ENCODE results near the gene HNRNPL. TPM values are rescaled to one million over a fixed set of nuclear protein-coding genes. Genes with fewer than 3 reads are reported as not detected.
"Not testable (repeated sequence)": the region's sequence is repeated elsewhere in the genome, so short reads cannot be mapped to it uniquely, and the experiment has no call there.

The HNRNPL gene
- total RNA-seq, 2 experiments from 2014 or later, result 457 to 464 TPM

DNA sequence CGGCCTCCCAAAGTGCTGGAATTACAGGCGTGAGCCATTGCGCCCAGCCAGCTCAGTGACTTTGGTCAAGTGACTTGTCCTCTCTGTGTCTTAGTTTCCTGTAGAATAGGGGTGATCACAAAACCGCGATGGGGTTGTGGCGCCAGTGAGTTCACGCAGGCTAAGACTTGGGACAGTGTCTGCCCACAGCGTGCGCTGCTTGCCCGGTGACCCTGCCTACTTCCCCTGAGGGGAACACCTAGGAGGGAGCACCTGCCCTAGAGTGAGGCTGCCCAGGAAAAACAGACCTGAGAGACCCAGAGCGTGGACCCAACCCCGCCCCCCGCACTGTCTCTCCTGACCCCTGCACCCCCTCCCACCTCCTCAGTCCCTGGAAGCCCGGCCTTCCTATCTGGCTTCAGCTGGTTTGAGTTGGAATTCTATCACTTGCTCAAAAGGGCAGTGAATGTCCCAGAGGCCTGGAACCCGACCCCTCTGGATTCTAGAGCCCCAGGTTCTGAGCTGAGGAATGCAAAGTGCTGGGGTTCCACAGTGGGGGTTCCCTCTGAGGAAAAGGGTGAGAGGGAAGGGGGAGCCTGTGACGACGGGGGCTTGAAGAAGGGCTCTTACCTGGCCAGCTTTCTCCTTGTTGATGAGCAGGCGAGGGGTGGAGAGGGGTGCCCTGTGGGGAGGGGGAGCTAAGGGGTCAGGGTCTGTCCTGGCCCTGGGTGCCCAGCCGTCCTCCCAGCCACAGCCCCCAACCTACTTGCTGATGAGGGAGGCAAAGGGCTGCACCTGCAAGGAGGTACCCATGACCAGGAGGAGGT lies 30.5 kb upstream of the HNRNPL start:
- no peak for DNase-seq
- ChIA-PET POLR2A (interaction anchor here (2.5 to 5.7 kb wide), 6 partner anchors 11 to 147 kb away, joined by 15 to 46 read pairs (median 28); partner anchors contain the start of genes HNRNPL, NFKBIB and SIRT2), CTCF (interaction anchor here (2.0 kb wide), 1 partner anchor 28 kb away, joined by 5 read pairs; no protein-coding TSS in a partner anchor)
- Mint-ChIP-seq H3K27ac (peak overlapping the region; percentile 65), H3K9me3 (no peaks in the 10 kb centered on the region), H3K36me3 (ENCODE audit: low read depth) (peaks cover 23% of the 10 kb centered on the region), H3K4me1 (peaks cover 38% of the 10 kb centered on the region), H3K27me3 (no peaks in the 10 kb centered on the region), H3K4me3 (no peak overlapping the region)

DNA sequence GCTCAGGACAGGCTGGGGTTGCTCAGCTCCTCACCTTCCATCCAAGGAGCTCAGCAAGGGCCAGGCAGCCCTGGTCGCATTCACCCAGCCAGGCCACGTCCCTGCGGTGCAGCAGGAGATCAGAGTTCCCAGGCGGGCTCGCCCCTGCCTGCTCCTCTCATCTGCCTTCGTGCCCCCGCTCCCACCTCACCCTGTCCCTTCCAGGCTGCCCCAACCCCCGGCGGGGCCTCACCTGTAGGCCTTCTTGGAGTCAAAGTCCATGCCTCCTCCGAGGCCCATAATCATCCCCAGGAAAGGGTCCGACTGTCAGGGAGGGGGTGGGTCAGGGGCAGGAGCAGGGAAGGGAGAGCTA lies 29.6 kb upstream of the HNRNPL start:
- no peak for DNase-seq
- peaks cover 23% of the 10 kb centered on the region for H3K36me3 Mint-ChIP-seq (ENCODE audit: low read depth)
- no peak overlapping the region for H3K4me3 Mint-ChIP-seq
- H3K27ac Mint-ChIP-seq, result peak overlapping the region; percentile 98
- H3K27me3 Mint-ChIP-seq, result no peaks in the 10 kb centered on the region
- peaks cover 38% of the 10 kb centered on the region for H3K4me1 Mint-ChIP-seq
- ChIA-PET CTCF (interaction anchor here (0.6 to 6.0 kb wide), 6 partner anchors 8 to 663 kb away, joined by 4 to 53 read pairs (median 10); partner anchors contain the start of genes MRPS12 and SARS2), POLR2A (interaction anchor here (0.9 to 5.7 kb wide), 13 partner anchors 8 to 261 kb away, joined by 4 to 46 read pairs (median 15); partner anchors contain the start of genes ECH1, EIF3K, HNRNPL and MAP4K1)
- no peaks in the 10 kb centered on the region for H3K9me3 Mint-ChIP-seq

DNA sequence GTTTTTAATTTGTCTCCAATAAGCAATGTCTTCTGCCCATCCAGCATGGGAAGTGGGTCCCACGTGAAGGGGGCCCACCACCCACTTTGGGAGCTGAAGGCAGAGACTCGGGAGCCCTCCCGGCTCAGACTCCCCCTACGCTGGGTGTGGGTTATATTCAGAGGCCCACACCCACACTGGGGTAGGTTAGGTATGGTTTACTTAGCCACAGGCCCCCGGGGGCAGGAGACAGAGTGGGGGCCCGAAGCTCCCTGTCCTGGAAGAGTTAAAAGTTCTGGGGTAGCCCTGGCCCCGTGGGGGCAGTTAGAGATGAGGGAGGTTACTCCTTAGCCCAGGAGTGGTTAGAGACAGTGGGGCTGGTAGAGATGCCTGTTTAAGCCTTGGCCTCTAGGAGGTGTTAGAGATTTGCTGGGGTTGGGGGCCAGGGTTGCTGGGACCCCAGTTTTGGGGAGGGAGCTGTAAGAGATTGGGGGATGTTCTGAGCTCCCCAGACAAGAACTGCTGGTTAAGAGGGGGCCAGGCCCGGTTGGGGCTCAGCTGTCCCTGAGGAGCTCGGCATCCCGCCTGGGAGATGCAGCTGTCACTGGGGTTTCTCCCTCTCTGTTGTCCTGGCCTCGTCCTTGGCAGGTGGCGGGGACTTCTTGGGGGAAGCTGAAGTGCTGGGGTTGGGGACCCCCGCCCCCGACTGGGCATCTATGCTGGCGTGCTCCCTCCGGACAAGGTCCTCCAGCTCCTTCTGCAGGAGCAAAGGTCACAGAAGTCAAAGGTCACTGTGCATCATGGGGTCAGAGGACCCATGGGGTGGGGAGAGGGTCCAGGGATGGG lies 29.0 kb upstream of the HNRNPL start:
- Mint-ChIP-seq H3K27me3 (no peaks in the 10 kb centered on the region), H3K9me3 (no peaks in the 10 kb centered on the region), H3K4me3 (peak overlapping the region; percentile 87), H3K36me3 (ENCODE audit: low read depth) (peaks cover 23% of the 10 kb centered on the region), H3K27ac (peak overlapping the region; percentile 98), H3K4me1 (peaks cover 38% of the 10 kb centered on the region)
- CTCF ChIA-PET, result interaction anchor here (0.6 to 6.0 kb wide), 11 partner anchors 8 to 664 kb away, joined by 3 to 53 read pairs (median 5); partner anchors contain the start of genes MRPS12, PSMD8 and SARS2
- POLR2A ChIA-PET, result interaction anchor here (0.6 to 5.7 kb wide), 21 partner anchors 8 to 484 kb away, joined by 3 to 46 read pairs (median 10); partner anchors contain the start of genes ACTN4, ECH1, EIF3K and HNRNPL
- DNase-seq, result no peak

DNA sequence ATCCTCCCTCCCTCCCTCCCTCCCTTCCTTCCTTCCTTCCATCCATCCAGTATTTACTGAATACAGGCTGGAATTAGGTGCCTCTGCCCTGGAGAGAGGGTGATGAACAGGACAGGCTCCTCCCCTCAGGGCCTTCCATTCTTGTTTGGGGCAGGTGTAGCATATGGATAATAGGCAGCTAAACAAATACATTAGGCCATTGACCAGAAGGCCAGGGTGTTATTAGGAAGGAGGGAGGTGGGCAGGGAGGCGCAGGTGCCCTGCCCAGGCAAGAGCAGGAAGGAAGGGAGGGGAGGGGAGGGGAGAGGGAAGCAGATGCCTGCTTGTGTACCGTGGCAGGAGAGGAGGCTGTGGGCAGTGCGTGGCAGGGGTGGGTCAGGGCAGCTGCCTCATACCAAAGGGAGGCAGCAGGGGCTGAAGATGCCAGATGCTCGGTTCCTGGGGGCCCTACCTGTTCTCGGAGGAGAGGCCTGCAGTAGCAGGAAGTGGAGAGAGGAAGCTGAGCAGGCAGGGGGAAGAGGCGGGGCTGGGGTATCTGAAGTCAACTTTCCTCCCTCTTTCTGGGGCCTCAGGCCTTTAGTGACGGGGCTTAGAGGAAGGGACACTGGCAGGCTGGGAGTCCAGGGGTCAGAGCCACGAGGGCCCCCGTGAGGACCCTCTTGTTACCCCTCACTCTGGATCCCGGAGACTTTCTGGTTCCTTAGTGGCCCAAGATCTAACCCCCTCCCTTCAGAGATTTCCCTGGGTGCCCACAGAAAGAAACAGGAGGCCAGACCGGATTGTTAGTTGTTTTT lies 28.2 kb upstream of the HNRNPL start, which contains the start of gene RINL:
Gene RINL (minus strand): TSS at position 495 of the 794 bp plus-strand sequence. CDS start 1,533 bp downstream, outside the sequence.
- Mint-ChIP-seq H3K4me1 (peaks cover 43% of the 10 kb centered on the region), H3K27ac (peak within 1 kb of the TSS; percentile 98), H3K27me3 (no peaks in the 10 kb centered on the region), H3K36me3 (ENCODE audit: low read depth) (peaks cover 24% of the 10 kb centered on the region), H3K9me3 (no peaks in the 10 kb centered on the region), H3K4me3 (peak within 1 kb of the TSS; percentile 87)
- ChIA-PET CTCF (interaction anchor here (0.7 to 6.0 kb wide), 11 partner anchors 9 to 504 kb away, joined by 3 to 53 read pairs (median 4); partner anchors contain the start of genes MRPS12, PSMD8 and SARS2), POLR2A (interaction anchor here (1.2 to 5.7 kb wide), 20 partner anchors 8 to 484 kb away, joined by 3 to 46 read pairs (median 10); partner anchors contain the start of genes ACTN4, ECH1, EIF3K and HNRNPL)
- peak; percentile 78 for DNase-seq

DNA sequence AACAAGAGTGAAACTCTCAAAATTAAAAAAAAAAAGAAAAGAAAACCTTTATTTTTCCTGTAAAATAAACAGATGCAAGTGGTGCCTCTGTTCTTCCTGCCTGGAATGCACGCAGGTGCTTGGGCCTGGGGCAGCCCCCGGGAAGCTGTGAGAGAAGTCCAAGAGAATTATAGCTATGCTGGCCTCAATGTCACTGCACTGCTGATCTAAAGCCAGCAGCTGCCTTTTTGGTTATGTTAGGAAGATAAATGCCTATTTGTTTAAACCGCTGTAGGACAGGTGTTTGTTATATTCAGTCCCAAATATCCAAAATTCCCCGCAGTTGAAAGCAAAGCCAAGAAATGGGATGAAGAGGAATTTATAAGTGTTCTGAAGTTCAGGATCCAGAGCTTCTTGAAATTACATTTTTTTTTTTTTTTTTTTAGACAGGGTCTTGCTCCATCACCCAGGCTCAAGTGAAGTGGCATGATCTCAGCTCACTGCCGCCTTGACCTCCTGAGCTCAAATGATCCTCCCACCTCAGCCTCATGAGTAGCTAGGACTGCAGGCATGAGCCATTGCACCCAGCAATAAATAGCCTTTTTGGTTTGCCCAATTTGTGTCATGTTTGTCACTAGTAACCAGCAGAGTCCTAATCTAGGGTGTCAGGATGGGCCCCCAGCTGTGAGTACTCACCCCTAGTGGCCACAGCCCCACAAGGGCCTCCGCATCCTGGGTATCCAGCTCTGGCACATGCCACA lies 26.0 kb upstream of the HNRNPL start:
- no peaks in the 10 kb centered on the region for H3K9me3 Mint-ChIP-seq
- no peak for DNase-seq
- no peaks in the 10 kb centered on the region for H3K27me3 Mint-ChIP-seq
- no peak overlapping the region for H3K4me3 Mint-ChIP-seq
- CTCF ChIA-PET, result interaction anchor here (0.7 to 6.0 kb wide), 9 partner anchors 10 to 526 kb away, joined by 3 to 53 read pairs (median 3); no protein-coding TSS in a partner anchor
- H3K36me3 Mint-ChIP-seq (ENCODE audit: low read depth), result peaks cover 29% of the 10 kb centered on the region
- POLR2A ChIA-PET, result interaction anchor here (0.6 to 5.7 kb wide), 7 partner anchors 9 to 297 kb away, joined by 3 to 46 read pairs (median 12); partner anchors contain the start of gene HNRNPL
- H3K27ac Mint-ChIP-seq, result peak overlapping the region; percentile 47
- H3K4me1 Mint-ChIP-seq, result peaks cover 52% of the 10 kb centered on the region

DNA sequence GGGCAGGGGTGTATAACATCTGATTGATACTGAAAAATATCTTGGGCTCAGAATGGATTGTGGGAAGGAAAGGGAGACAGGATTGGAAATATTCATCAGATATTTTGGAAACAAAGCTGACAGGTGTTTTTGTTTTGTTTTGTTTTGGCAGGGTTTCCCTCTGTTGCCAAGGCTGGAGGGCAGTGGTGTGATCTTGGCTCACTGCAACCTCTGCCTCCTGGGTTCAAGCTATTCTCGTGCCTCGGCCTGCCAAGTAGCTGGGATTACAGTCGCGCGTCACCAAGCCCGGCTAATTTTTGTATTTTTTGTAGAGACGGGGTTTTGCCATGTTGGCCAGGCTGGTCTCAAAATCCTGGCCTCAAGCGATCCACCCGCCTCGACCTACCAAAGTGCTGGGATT lies 23.6 kb upstream of the HNRNPL start:
- H3K4me3 Mint-ChIP-seq, DNase-seq, H3K27me3 Mint-ChIP-seq, H3K9me3 Mint-ChIP-seq, H3K27ac Mint-ChIP-seq, POLR2A ChIA-PET: not testable (repeated sequence)
- H3K36me3 Mint-ChIP-seq (ENCODE audit: low read depth), result peaks cover 44% of the 10 kb centered on the region
- CTCF ChIA-PET, result interaction anchor here (0.6 to 1.1 kb wide), 2 partner anchors 31 to 471 kb away, joined by 3 read pairs; partner anchors contain the start of gene FAM98C
- peaks cover 61% of the 10 kb centered on the region for H3K4me1 Mint-ChIP-seq

DNA sequence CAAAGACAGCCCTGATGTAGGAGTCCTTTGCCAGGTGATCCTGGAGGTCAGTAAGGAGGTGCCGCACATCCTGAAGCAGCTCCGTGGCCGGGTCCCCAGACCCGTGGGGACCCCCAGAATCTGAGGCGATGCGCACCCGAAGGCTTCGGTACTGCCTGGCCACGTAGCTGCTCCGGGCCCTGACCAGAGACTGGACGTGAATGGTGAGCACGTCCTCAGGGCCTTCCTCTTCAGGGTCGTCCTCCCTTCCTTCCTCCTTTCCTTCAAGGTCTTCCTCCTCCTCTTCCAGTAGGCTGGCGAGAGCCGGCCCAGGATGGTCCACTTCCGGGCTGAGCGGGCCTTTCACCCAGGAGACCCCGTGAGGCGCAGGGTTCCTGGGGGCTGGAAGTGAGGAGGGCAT lies 20.8 kb upstream of the HNRNPL start:
- Mint-ChIP-seq H3K36me3 (ENCODE audit: low read depth) (peaks cover 39% of the 10 kb centered on the region), H3K27ac (peak overlapping the region; percentile 59), H3K4me1 (peaks cover 50% of the 10 kb centered on the region), H3K4me3 (peak overlapping the region; percentile 76), H3K9me3 (no peaks in the 10 kb centered on the region), H3K27me3 (no peaks in the 10 kb centered on the region)
- ChIA-PET CTCF (interaction anchor here (1.3 to 3.0 kb wide), 9 partner anchors 8 to 223 kb away, joined by 3 to 14 read pairs (median 6); partner anchors contain the start of genes ACTN4, MRPS12, NFKBIB and RINL), POLR2A (interaction anchor here (0.9 to 3.8 kb wide), 6 partner anchors 8 to 28 kb away, joined by 4 to 38 read pairs (median 16); partner anchors contain the start of genes HNRNPL and RINL)
- DNase-seq, result no peak

DNA sequence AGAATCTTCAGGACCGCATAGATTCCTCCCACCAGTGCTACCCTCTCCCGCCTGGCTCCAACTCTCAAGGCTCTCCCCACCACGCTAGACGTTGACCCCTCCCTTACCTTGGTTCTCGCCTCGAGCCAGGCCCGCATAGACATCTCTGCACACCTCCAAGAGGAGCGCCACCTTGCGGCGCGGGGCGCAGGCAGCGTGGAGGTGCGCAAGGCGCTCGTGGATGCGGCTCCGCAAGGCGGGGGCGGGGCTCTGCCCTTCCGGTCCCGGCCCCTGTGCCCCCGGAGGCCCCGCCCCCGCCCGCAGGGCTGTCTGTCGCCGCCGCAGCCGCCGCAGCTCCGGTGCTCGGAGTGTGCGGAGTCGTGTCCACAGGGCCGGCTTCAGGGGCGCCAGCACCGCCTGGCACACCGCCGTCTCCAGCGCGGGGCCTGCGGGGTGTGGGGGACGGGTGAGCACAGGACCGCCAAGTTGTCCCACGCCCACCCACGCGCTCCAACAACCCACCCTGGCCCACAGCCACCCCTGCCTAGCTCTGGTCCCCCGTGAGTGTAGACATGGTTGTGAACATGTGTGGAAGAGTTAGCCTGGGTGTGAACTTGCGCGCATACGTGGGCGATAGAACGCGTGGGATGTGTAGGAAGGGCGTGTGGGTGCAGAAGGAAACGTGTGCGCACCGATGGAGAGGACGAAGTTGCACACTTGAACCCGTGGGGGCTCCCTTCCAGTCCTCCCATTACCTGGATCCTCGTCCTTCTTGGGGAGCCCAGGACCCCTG lies 20.2 kb upstream of the HNRNPL start:
- H3K27me3 Mint-ChIP-seq, result no peaks in the 10 kb centered on the region
- H3K4me3 Mint-ChIP-seq, result peak overlapping the region; percentile 76
- no peaks in the 10 kb centered on the region for H3K9me3 Mint-ChIP-seq
- peak overlapping the region; percentile 78 for H3K27ac Mint-ChIP-seq
- DNase-seq, result peak; percentile 94
- POLR2A ChIA-PET, result interaction anchor here (0.9 to 3.8 kb wide), 10 partner anchors 9 to 224 kb away, joined by 3 to 38 read pairs (median 4); partner anchors contain the start of genes HNRNPL, NFKBIB and RINL
- H3K36me3 Mint-ChIP-seq (ENCODE audit: low read depth), result peaks cover 42% of the 10 kb centered on the region
- peaks cover 56% of the 10 kb centered on the region for H3K4me1 Mint-ChIP-seq
- CTCF ChIA-PET, result interaction anchor here (1.0 to 3.0 kb wide), 19 partner anchors 8 to 467 kb away, joined by 3 to 14 read pairs (median 6); partner anchors contain the start of genes ACTN4, ECH1, MRPS12 and NFKBIB

DNA sequence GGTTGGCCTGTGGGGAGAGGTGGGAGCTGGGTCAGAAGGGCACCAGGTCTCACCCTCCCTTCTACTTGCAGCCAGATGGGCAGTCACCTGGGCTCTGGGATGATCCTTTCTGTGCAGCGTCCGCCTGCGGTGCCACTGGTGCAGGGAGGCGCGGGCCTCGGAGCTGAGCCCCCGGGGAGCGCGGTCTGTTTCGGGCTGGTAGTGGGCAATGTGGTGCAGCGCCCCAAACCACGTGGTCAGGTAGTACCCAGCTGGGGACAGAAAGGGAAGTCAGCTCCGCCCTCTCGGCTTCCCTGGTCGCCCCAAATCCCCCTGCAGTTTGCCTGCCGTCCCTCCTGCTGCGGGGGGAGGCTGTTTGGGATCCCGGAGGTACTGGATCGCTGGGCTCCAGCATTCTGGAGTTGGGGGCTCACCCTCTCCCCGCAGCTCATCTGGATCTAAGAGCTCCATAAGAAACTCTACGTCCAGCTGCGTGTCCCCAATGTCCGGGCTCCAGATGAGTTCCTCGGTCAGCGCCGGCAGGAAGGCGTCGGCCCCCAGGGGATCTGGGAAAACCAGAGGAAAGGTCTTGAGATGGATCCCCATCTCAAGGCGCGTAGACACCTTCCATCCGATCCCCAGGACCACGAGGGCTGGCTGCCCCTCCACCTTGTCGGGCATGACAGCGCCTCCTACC lies 19.5 kb upstream of the HNRNPL start:
- ChIA-PET POLR2A (interaction anchor here (0.9 to 3.8 kb wide), 10 partner anchors 10 to 223 kb away, joined by 3 to 38 read pairs (median 6); partner anchors contain the start of genes HNRNPL, NFKBIB and RINL), CTCF (interaction anchor here (0.5 to 3.0 kb wide), 21 partner anchors 9 to 466 kb away, joined by 3 to 14 read pairs (median 6); partner anchors contain the start of genes ACTN4, ECH1, MRPS12 and NFKBIB)
- peaks cover 63% of the 10 kb centered on the region for H3K4me1 Mint-ChIP-seq
- H3K27me3 Mint-ChIP-seq, result no peaks in the 10 kb centered on the region
- peak overlapping the region; percentile 76 for H3K4me3 Mint-ChIP-seq
- peaks cover 49% of the 10 kb centered on the region for H3K36me3 Mint-ChIP-seq (ENCODE audit: low read depth)
- no peaks in the 10 kb centered on the region for H3K9me3 Mint-ChIP-seq
- peak; percentile 44 for DNase-seq
- peak overlapping the region; percentile 78 for H3K27ac Mint-ChIP-seq

DNA sequence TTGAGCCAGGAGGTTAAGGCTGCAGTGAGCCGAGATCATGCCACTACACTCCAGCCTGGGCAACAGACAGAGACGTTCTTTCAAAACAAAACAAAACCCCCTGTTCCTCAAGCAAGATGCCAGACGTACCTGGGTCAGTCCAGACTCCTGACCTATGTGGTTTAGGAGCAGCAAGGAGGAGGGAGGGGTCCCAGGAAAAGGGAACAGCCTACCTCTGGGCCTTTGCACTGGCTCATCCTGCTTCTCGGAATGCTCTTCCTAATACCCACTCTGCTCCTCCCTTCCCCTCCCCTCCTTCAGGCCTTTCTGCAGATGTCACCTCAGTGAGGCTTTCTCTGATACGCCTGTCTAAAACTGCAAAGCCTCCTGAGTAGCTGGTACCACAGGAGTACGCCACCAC lies 18.8 kb upstream of the HNRNPL start:
- Mint-ChIP-seq H3K27me3 (no peaks in the 10 kb centered on the region), H3K4me3 (peak overlapping the region; percentile 76), H3K27ac (peak overlapping the region; percentile 78), H3K4me1 (peaks cover 63% of the 10 kb centered on the region), H3K9me3 (no peaks in the 10 kb centered on the region), H3K36me3 (ENCODE audit: low read depth) (peaks cover 50% of the 10 kb centered on the region)
- no peak for DNase-seq
- POLR2A ChIA-PET, result interaction anchor here (1.0 to 9.0 kb wide), 9 partner anchors 9 to 222 kb away, joined by 4 to 146 read pairs (median 18); partner anchors contain the start of genes HNRNPL and RINL
- CTCF ChIA-PET, result interaction anchor here (0.5 to 3.0 kb wide), 17 partner anchors 8 to 309 kb away, joined by 3 to 14 read pairs (median 7); partner anchors contain the start of genes ACTN4, ECH1, MRPS12 and RINL

All from activated CD4-positive, alpha-beta memory T cell treated with anti-CD3 and anti-CD28 coated beads, Interleukin-2, amount 10 ng/mL, durations not matched to agents 7 days and 5 days (primary cell).